ENCODE results near the gene IPO4.

IPO4 gene

GRCh38 chr14:24162093-24162492 lies 26.5 kb downstream of the IPO4 start:
- ATAC-seq (ENCODE audit: low read depth) (peak; percentile 0; the same call in 1 of the 3 replicates), DNase-seq (ENCODE audit: low spot score) (no peak)
- peaks cover 71% of the 10 kb centered on the region for H3K36me3 ChIP-seq (ENCODE audit: low read depth)
- no peaks in the 10 kb centered on the region for H3K27me3 ChIP-seq (ENCODE audit: insufficient read depth, poor library complexity, severe bottlenecking)
- peak overlapping the region; percentile 51 for H3K4me3 ChIP-seq (ENCODE audit: severe bottlenecking)
- no peak for TF ChIP-seq CTCF (IDR thresholded peaks at IDR 0.05; ENCODE audit: poor library complexity, severe bottlenecking)
- peak overlapping the region; percentile 71 for H3K27ac ChIP-seq (ENCODE audit: poor library complexity, severe bottlenecking)
- no peaks in the 10 kb centered on the region for H3K9me3 ChIP-seq (ENCODE audit: severe bottlenecking)
- H3K4me1 ChIP-seq (ENCODE audit: insufficient read depth, poor library complexity, severe bottlenecking), result peaks cover 3% of the 10 kb centered on the region

- Histone ChIP-seq H3K9me3 (ENCODE audit: severe bottlenecking) (no peaks in the 10 kb centered on the region), H3K27ac (ENCODE audit: poor library complexity, severe bottlenecking) (peak within 1 kb of the TSS; percentile 71), H3K4me1 (ENCODE audit: insufficient read depth, poor library complexity, severe bottlenecking) (peaks cover 3% of the 10 kb centered on the region), H3K27me3 (ENCODE audit: insufficient read depth, poor library complexity, severe bottlenecking) (no peaks in the 10 kb centered on the region), H3K4me3 (ENCODE audit: severe bottlenecking) (peak within 1 kb of the TSS; percentile 51), H3K36me3 (ENCODE audit: low read depth) (peaks cover 74% of the 10 kb centered on the region)
- ATAC-seq (ENCODE audit: low read depth), result peak; percentile 85
- DNase-seq (ENCODE audit: low spot score), result no peak
- TF ChIP-seq CTCF (IDR thresholded peaks at IDR 0.05; ENCODE audit: poor library complexity, severe bottlenecking), result peak; percentile 99
Measured at GRCh38 chr14:24160850-24161804, 27.5 kb downstream of the IPO4 start, which contains the start of gene IRF9. Gene IRF9 (plus strand): TSS chr14:24161265. CDS start chr14:24162145, 880 bp downstream.

GRCh38 chr14:24160499-24160849 lies 28.1 kb downstream of the IPO4 start:
- Histone ChIP-seq H3K36me3 (ENCODE audit: low read depth) (peaks cover 74% of the 10 kb centered on the region), H3K27ac (ENCODE audit: poor library complexity, severe bottlenecking) (peak overlapping the region; percentile 71), H3K4me1 (ENCODE audit: insufficient read depth, poor library complexity, severe bottlenecking) (peaks cover 3% of the 10 kb centered on the region), H3K27me3 (ENCODE audit: insufficient read depth, poor library complexity, severe bottlenecking) (no peaks in the 10 kb centered on the region), H3K4me3 (ENCODE audit: severe bottlenecking) (no peak overlapping the region), H3K9me3 (ENCODE audit: severe bottlenecking) (no peaks in the 10 kb centered on the region)
- DNase-seq (ENCODE audit: low spot score) (no peak), ATAC-seq (ENCODE audit: low read depth) (no peak)
- no peak for TF ChIP-seq CTCF (IDR thresholded peaks at IDR 0.05; ENCODE audit: poor library complexity, severe bottlenecking)

DNA sequence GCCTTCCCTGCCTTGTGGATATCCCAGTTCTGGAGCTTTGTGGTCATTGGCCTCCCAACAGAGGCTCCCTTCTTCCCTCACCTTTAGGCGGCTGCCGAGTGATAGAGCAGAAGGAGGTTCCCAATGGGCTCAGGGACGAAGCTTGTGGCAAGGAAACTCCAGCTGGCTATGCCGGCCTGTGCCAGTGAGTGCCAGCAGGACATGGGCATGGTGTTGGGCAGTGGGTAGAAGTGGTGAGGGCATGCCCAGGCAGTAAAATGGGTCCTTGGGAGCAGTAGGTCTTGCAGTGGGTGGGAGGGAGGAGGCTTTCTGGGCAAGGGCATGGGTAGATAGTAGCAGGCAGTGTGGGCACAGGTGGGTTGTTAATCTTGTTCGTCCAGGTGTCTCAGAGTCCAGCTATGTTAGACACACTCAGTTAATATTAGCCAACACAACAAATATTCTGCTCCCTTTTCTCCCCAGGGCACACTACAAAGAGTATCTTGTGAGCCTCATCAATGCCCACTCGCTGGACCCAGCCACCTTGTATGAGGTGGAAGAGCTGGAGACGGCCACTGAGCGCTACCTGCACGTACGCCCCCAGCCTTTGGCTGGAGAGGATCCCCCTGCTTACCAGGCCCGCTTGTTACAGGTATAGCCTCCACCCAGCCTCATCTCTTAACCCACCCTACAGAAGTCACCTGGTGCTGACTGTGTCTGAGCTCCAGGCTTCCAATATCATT lies 28.7 kb downstream of the IPO4 start:
- no peak for TF ChIP-seq CTCF (IDR thresholded peaks at IDR 0.05; ENCODE audit: poor library complexity, severe bottlenecking)
- Histone ChIP-seq H3K27ac (ENCODE audit: poor library complexity, severe bottlenecking) (peak overlapping the region; percentile 71), H3K9me3 (ENCODE audit: severe bottlenecking) (no peaks in the 10 kb centered on the region)

More for the DNA sequence above, 28.7 kb downstream of the IPO4 start:
- H3K4me1 ChIP-seq (ENCODE audit: insufficient read depth, poor library complexity, severe bottlenecking), result peaks cover 3% of the 10 kb centered on the region
- H3K27me3 ChIP-seq (ENCODE audit: insufficient read depth, poor library complexity, severe bottlenecking), result no peaks in the 10 kb centered on the region
- H3K36me3 ChIP-seq (ENCODE audit: low read depth), result peaks cover 74% of the 10 kb centered on the region
- ATAC-seq (ENCODE audit: low read depth), result no peak
- no peak overlapping the region for H3K4me3 ChIP-seq (ENCODE audit: severe bottlenecking)
- DNase-seq (ENCODE audit: low spot score), result no peak

Data from RWPE2 (cell line).